ENCODE measurements around the gene ZFYVE28. TPM values are rescaled to one million over a fixed set of nuclear protein-coding genes. Genes with fewer than 3 reads are reported as not detected.

ZFYVE28 gene
- total RNA-seq, 6 experiments from 2014 or later = 2.5 to 9.6 (median 4.8) TPM

GRCh38 chr4:2402048-2402842 is 16.2 kb downstream of the ZFYVE28 start:
- 0% methylated on average over 13 of the region's 27 CpGs for WGBS (ENCODE audit: insufficient coverage, low coverage, low lambda C conversion rate, missing lambda C conversion rate)
- Histone ChIP-seq H3K4me1 (peaks cover 0 to 5% (median 2%) of the 10 kb centered on the region in 4 donors), H3K27me3 (no peaks in the 10 kb centered on the region), H3K36me3 (no peaks in the 10 kb centered on the region), H3K4me3 (peak overlapping the region in 1 of 3 donors; percentile 2), H3K9me3 (no peaks in the 10 kb centered on the region), H3K27ac (no peak overlapping the region)
- TF ChIP-seq POLR2A (IDR thresholded peaks at IDR 0.05) = no peak
- no peak for TF ChIP-seq CTCF (IDR thresholded peaks at IDR 0.05)
- DNase-seq (peak; percentile 64 to 77 (median 71)), ATAC-seq (peak; percentile 25 to 91 (median 85))
- intact Hi-C loops (cut with DNase I) = no loop called here

- H3K36me3 ChIP-seq = no peaks in the 10 kb centered on the region
- ATAC-seq = no peak
- peaks cover 0 to 5% (median 2%) of the 10 kb centered on the region in 4 donors for H3K4me1 ChIP-seq
- no peak for DNase-seq
- TF ChIP-seq POLR2A (IDR thresholded peaks at IDR 0.05) (no peak), CTCF (IDR thresholded peaks at IDR 0.05) (no peak)
- H3K27me3 ChIP-seq = no peaks in the 10 kb centered on the region
- 73% methylated on average over 3 of the region's 15 CpGs for WGBS (ENCODE audit: insufficient coverage, low coverage, low lambda C conversion rate, missing lambda C conversion rate)
- H3K27ac ChIP-seq = no peak overlapping the region
- H3K9me3 ChIP-seq = no peaks in the 10 kb centered on the region
- intact Hi-C loops (cut with DNase I) = no loop called here
- H3K4me3 ChIP-seq = no peak overlapping the region
Observed at GRCh38 chr4:2401610-2401983, 16.8 kb downstream of the ZFYVE28 start.

- no peak overlapping the region for H3K27ac ChIP-seq
Observed at GRCh38 chr4:2400841-2401609, 17.4 kb downstream of the ZFYVE28 start.

GRCh38 chr4:2399631-2400190 is 18.7 kb downstream of the ZFYVE28 start:
- TF ChIP-seq POLR2A (IDR thresholded peaks at IDR 0.05) = no peak
- TF ChIP-seq CTCF (IDR thresholded peaks at IDR 0.05) = no peak
- Histone ChIP-seq H3K4me1 (peaks cover 0 to 5% (median 2%) of the 10 kb centered on the region in 4 donors), H3K4me3 (no peak overlapping the region), H3K36me3 (no peaks in the 10 kb centered on the region), H3K27ac (no peak overlapping the region), H3K9me3 (no peaks in the 10 kb centered on the region), H3K27me3 (no peaks in the 10 kb centered on the region)
- 37% methylated on average over 6 of the region's 28 CpGs for WGBS (ENCODE audit: insufficient coverage, low coverage, low lambda C conversion rate, missing lambda C conversion rate)
- ATAC-seq (no peak), DNase-seq (no peak)
- intact Hi-C loops (cut with DNase I) = no loop called here

More at GRCh38 chr4:2400841-2401609, 17.4 kb downstream of the ZFYVE28 start:
- no peak for TF ChIP-seq CTCF (IDR thresholded peaks at IDR 0.05)
- no peak for TF ChIP-seq POLR2A (IDR thresholded peaks at IDR 0.05)
- ATAC-seq (no peak), DNase-seq (no peak)
- peaks cover 0 to 5% (median 2%) of the 10 kb centered on the region in 4 donors for H3K4me1 ChIP-seq
- no peaks in the 10 kb centered on the region for H3K27me3 ChIP-seq
- H3K36me3 ChIP-seq = no peaks in the 10 kb centered on the region
- 84% methylated on average over 3 of the region's 15 CpGs for WGBS (ENCODE audit: insufficient coverage, low coverage, low lambda C conversion rate, missing lambda C conversion rate)
- H3K9me3 ChIP-seq = no peaks in the 10 kb centered on the region
- no peak overlapping the region for H3K4me3 ChIP-seq
- intact Hi-C loops (cut with DNase I) = no loop called here
